HG02642 (cell line): Measurements from ENCODE around the gene AKNA.

ENCODE experiments used
- ATAC-seq: cut with Tn5 transposase; IDR thresholded peaks from one replicate; pipeline ENCODE4 v1.9.1; 2021; ENCODE audit warnings: mild to moderate bottlenecking; ENCODE audit not compliant: unreplicated experiment, poor library complexity

The AKNA gene

DNA sequence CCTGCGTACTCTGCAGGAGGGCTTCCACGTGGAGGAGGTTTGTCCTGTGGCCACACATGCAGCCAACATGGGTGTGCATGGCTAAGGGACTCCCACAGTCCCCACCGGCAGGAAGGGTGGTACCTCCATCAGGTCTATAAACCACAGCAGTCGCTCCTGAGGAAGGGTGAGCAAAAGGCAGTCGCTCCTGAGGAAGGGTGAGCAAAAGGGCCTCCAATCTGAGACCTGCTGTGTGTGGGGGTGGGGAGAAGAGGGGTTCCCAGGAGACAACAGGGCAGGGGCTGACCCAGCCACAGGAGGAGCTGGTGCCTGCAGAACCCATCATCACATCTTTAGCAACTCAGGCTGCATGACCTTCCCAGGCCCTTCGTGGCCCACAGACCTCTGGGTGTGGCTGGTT, 30.3 kb upstream of the AKNA start:
- no peak for ATAC-seq

- no peak for ATAC-seq
Measured at GRCh38 chr9:114417511-114417910, 29.7 kb upstream of the AKNA start.

GRCh38 chr9:114416906-114417305, 29.1 kb upstream of the AKNA start:
- no peak for ATAC-seq

- no peak for ATAC-seq
Measured at GRCh38 chr9:114416290-114416689, 28.5 kb upstream of the AKNA start.

DNA sequence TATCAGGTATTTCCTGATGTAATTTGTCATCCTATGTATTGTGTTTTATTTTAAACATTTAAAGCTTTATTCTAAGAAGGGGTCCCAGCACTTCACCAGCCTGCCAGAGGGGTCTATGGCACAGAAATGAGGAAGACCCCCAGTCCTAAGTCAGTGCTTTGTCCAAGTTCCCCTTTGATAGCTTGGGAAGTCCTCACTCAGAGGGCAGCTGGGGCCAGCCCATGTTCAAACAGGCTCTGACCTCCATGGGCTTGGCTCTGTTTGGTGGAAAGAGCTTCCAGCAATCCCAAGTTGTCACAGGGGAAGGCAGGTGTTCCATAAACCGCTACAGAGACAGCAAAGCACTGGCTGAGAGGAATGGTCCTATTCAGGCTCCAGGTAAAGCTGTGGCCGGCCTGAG, 26.6 kb upstream of the AKNA start:
- no peak for ATAC-seq

GRCh38 chr9:114413861-114414301, 26.1 kb upstream of the AKNA start:
- ATAC-seq = no peak

- ATAC-seq = no peak
Measured at GRCh38 chr9:114412048-114412683, 24.4 kb upstream of the AKNA start.

DNA sequence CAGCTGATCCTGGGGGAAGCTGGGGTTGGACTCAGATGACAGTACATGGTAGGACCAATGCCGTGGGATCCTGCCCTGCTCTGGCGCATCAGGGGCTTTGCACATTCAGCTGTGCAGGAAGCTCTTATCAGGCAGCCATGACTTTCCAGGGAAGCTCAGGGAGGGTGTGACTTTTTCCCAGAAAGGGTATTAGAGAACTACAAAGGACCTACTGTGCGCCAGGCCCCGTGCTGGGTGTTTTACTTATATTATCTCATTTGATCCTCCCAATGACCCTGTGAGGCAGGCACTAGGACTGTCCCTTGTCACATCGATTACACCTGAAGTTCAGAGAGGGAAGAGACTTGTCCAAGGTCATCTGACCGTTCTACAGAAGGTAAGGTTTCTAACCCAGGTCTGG, 23.7 kb upstream of the AKNA start:
- ATAC-seq = no peak

DNA sequence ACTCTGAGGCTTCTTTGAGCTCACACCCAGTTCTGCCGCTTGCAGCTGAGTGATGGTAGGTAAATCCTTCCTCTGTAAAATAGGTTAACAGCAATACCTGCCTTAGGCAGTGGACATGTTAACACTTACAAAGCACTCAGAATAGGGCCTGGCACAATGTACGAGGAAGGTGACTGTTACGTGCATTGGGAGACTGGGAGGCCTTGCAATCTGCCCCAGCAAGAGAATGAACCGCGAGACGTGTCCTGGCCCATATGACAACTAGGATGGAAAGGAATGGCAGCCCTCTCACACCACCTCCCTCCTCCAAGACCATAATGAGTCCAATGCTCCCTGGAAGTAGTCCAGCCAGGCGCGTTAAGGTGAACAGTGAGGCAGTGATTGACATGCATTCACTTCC, 23.1 kb upstream of the AKNA start:
- ATAC-seq = no peak

- ATAC-seq = no peak
Measured at GRCh38 chr9:114409842-114410241, 22.1 kb upstream of the AKNA start.

GRCh38 chr9:114409103-114409780, 21.5 kb upstream of the AKNA start:
- ATAC-seq = no peak

- no peak for ATAC-seq
Measured at GRCh38 chr9:114408645-114409044, 20.9 kb upstream of the AKNA start.

DNA sequence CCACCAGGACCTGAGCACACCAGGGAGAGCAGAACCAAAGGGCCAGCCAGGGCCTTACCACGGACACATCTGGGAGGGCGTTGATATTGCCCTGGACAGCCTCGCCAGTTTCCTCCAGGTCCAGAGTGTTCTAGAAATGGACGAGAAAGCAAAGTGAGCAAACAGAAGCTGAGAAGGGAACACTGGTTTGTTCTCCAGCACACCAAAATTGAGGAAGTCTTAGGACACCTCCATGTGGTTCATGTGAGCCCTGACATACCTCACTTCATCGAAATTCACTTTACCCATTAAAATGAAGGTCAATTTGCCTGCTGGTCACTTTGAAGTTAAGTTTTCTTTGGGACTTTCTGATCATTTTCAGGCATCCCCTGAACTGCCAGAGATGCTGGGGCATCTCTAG, 20.1 kb upstream of the AKNA start:
- ATAC-seq = no peak

GRCh38 chr9:114406441-114406840, 18.7 kb upstream of the AKNA start:
- no peak for ATAC-seq

DNA sequence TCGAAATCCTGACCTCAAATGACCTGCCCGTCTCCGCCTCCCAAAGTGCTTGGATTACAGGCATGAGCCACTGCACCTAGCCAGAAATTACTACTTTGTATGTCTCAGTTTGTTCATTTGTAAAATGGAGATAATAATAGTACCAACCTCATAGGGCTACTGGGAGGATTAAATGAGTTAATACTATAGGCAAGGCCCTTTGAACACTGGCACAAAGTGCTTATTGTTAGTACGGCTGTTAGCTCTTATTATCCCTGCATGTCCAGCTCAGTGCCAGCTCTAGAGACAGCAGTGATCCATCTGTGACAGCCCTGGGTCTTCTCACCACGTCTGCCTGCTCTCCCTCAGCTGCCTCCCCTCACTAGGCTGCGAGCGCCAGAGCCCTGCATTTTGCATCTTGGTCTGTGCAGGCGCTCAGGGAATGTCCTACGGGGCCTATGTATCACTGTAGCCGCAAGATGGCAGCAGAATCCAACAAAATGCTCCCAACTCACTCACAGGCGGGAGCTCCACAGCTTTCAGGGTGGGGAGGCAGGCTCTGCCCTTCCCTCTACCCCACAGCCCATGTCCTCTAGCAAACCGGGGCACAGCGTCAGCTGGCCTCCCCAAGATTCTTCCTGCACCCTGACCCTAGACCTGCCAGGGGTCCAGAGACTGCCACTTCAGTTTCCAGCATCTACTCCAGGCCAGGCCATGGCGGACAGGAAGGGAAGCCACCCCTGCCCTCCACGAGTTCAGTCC, 17.7 kb upstream of the AKNA start:
- peak; percentile 82 for ATAC-seq

GRCh38 chr9:114404531-114404930, 16.7 kb upstream of the AKNA start:
- no peak for ATAC-seq

- ATAC-seq = no peak
Measured at GRCh38 chr9:114403153-114403756, 15.5 kb upstream of the AKNA start.

- ATAC-seq = no peak
Measured at GRCh38 chr9:114401344-114401743, 13.6 kb upstream of the AKNA start.

DNA sequence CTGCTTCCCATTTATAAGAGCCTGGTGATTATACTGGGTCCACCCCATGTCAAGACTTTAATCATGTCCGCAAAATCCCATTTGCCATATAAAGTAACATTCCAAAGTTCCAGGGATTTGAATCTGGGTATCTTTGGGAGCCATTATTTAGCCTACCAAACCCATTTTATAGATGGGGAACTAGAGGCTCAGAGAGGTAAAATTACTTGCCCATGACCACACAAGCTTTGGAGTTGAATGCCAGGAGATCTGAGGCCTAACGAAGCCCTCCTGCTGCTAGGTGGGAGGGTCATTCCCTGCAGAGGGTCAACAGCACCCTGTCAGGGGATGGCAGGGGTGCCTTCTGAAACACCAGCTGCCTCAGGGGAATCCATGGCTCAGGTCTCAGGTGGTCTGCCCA, 13.0 kb upstream of the AKNA start:
- ATAC-seq = no peak

- ATAC-seq = no peak
Measured at GRCh38 chr9:114400219-114400618, 12.4 kb upstream of the AKNA start.

- no peak for ATAC-seq
Measured at GRCh38 chr9:114399381-114399780, 11.6 kb upstream of the AKNA start.
